GM12865 (cell line): Measurements from ENCODE around the gene GIT1.

ENCODE experiments used
- DNase-seq: peaks from one replicate; pipeline ENCODE4 v3.0.0; 2010; ENCODE audit warnings: low read depth
- H3K4me3 ChIP-seq: 2 replicates; pipeline ENCODE4 v1.5.1; 2011; ENCODE audit warnings: mild to moderate bottlenecking, low read depth, low read length, control low read depth
- TF ChIP-seq, protein P1 (sequence below): IDR thresholded peaks from 2 replicates; pipeline ENCODE4 v1.5.1; 2011; ENCODE audit warnings: low read length, control low read depth, low read depth, inconsistent platforms; ENCODE audit not compliant: insufficient read depth; ENCODE audit errors: missing control alignments

The GIT1 gene

GRCh38 chr17:29583324-29584248 lies 5.9 kb downstream of the GIT1 start:
- DNase-seq: no peak
- no peak overlapping the region for H3K4me3 ChIP-seq
- TF ChIP-seq, protein P1, sequence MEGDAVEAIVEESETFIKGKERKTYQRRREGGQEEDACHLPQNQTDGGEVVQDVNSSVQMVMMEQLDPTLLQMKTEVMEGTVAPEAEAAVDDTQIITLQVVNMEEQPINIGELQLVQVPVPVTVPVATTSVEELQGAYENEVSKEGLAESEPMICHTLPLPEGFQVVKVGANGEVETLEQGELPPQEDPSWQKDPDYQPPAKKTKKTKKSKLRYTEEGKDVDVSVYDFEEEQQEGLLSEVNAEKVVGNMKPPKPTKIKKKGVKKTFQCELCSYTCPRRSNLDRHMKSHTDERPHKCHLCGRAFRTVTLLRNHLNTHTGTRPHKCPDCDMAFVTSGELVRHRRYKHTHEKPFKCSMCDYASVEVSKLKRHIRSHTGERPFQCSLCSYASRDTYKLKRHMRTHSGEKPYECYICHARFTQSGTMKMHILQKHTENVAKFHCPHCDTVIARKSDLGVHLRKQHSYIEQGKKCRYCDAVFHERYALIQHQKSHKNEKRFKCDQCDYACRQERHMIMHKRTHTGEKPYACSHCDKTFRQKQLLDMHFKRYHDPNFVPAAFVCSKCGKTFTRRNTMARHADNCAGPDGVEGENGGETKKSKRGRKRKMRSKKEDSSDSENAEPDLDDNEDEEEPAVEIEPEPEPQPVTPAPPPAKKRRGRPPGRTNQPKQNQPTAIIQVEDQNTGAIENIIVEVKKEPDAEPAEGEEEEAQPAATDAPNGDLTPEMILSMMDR: no peak

DNA sequence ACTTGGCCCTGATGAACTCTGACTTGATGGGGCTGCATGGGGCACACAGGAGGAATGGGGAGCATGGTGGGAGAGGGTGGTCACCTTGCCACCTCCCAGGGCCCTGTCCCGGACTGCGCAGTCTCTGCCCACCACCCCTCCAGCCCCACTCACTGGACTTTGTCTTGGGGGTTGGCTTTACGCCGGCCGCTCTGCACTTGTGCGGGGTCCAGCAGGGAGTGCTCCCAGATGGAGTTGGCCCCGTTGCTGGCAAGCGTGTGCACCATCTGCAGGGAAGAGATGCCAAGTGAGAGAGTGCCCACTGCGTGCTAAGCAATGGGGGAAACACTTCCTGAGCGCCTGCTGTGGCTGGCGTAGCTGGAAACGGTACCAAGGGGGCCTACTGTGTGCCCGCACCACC lies 6.7 kb downstream of the GIT1 start:
- TF ChIP-seq, protein P1: no peak

DNA sequence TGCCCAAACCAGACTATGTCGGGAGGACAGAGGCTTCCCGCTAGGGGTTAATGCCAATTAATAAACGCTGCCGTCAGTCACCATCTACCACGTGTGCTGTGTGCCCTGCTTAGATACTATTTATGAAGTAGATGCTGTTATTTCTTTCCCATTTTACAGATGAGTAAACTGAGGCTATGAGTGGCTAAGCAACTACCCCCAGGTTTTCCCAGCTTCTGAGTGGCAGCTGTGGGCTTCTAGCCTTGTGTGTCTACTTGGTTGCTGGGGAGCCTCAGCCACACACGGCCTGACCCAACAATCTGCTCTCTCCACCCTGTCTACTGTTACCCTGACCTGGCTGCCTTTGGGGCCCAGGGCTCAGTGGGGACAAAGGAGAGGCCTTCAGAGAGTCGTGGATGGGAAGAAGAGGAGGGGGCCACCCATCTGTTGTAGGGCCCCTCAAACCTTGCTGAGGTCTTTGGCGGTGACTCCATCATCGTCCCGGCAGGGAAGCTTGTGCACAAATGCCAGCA lies 7.1 kb downstream of the GIT1 start:
- no peak overlapping the region for H3K4me3 ChIP-seq
- TF ChIP-seq, protein P1: no peak
- DNase-seq: no peak

More for the DNA sequence above, 6.7 kb downstream of the GIT1 start:
- no peak overlapping the region for H3K4me3 ChIP-seq
- DNase-seq: no peak

- no peak for DNase-seq
- H3K4me3 ChIP-seq: no peak overlapping the region
- TF ChIP-seq, protein P1: no peak
Observed at GRCh38 chr17:29581583-29582253, 7.7 kb downstream of the GIT1 start.

GRCh38 chr17:29579866-29580771 lies 9.3 kb downstream of the GIT1 start:
- TF ChIP-seq, protein P1: peak; percentile 93
- peak; percentile 91 for DNase-seq
- no peak overlapping the region for H3K4me3 ChIP-seq
